Neural progenitor cell (in vitro differentiated cells): ENCODE measurements around the gene LDLRAD4.

ENCODE experiments used
- CTCF ChIP-seq: fragments of 200-600 bp; sonication (generic); IDR thresholded peaks from 2 replicates; pipeline ENCODE4 v1.5.1; 2017; ENCODE audit warnings: antibody characterized with exemption, mild to moderate bottlenecking
- EZH2 ChIP-seq: fragments of 200-600 bp; sonication (generic); IDR thresholded peaks from 2 replicates; pipeline ENCODE4 v1.6.1; 2017; ENCODE audit warnings: antibody characterized with exemption, mild to moderate bottlenecking, moderate library complexity

GRCh38 chr18:13446024-13446423 lies 227.5 kb downstream of the LDLRAD4 start:
- TF ChIP-seq CTCF = no peak
- TF ChIP-seq EZH2 = no peak
